ENCODE measurements around the gene GALNT1.

DNA sequence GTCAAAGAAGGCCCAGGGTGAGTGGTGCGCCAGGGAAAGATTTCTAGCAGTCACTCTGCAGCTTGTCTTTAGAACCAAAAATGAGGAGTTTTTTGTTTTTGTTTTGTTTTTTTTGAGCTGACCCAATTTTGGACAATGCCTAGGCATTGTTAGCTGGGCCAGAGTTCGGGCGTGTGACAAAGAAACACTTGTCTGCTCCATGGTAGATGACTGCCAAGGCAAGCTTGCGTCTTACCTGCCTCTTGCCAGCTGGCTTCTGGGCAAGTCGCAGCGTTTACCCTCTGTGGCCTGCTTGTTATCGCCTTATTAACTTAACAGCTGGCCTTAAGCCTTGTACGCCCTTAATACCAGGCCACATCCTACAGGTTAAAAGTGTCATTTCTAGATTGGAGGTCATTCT lies 114.3 kb downstream of the GALNT1 start:
- TF ChIP-seq ZNF696 (CRISPR knock-in tag; conservative IDR thresholded peaks at IDR 0.05) (no peak), ARID2 (IDR thresholded peaks at IDR 0.05) (no peak), CTCF (IDR thresholded peaks at IDR 0.05 in 2 of 3, conservative IDR thresholded peaks at IDR 0.05 in 1 of 3; ENCODE audit: insufficient read depth in 2 of 3, low read depth in 1 of 3, low read length in 3 of 3) (no peak), TAF1 (IDR thresholded peaks at IDR 0.05; ENCODE audit: control insufficient read depth, extremely low read depth, insufficient read depth, low read length, severe bottlenecking) (no peak), SMC3 (conservative IDR thresholded peaks at IDR 0.05; ENCODE audit: insufficient read depth, low read depth, low read length) (no peak), BMI1 (IDR thresholded peaks at IDR 0.05; ENCODE audit: low read length) (no peak), HNRNPLL (IDR thresholded peaks at IDR 0.05; ENCODE audit: low read depth, low read length, poor library complexity, severe bottlenecking) (no peak)

Data from K562 (cell line).